ENCODE data around the gene C17orf58. TPM values are rescaled to one million over a fixed set of nuclear protein-coding genes. Genes with fewer than 3 reads are reported as not detected.
"Not testable (repeated sequence)": the region's sequence is repeated elsewhere in the genome, so short reads cannot be mapped to it uniquely, and the experiment has no call there.

C17orf58 gene
- total RNA-seq, 1 donor from 2014 or later = 8.5 TPM

DNA sequence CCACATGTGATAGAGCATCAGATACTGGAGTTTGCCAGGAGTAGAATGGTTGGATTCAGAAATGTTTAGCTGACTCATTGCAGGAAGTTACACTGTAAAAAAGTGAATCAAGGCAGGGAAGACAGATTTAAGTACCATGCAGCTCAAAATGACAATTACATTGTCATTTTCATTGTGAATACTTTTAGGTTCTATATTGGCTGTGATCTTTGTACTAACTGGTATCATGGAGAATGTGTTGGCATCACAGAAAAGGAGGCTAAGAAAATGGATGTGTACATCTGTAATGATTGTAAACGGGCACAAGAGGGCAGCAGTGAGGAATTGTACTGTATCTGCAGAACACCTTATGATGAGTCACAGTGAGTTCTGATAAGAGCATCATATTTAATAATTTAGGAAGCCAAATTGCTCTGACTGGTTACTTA, 33.1 kb downstream of the C17orf58 start:
- not testable (repeated sequence) for H3K4me1 Mint-ChIP-seq (ENCODE audit: low read depth, unreplicated experiment); H3K9me3 ChIP-seq (ENCODE audit: insufficient read depth, low read depth, low read length); H3K36me3 Mint-ChIP-seq (ENCODE audit: low read depth, unreplicated experiment); H3K27ac ChIP-seq (ENCODE audit: low read depth, low read length); H3K9me3 Mint-ChIP-seq (ENCODE audit: unreplicated experiment); H3K79me2 ChIP-seq (ENCODE audit: insufficient read depth, low read length); H3K4me2 ChIP-seq (ENCODE audit: low read length); H3K9ac ChIP-seq (ENCODE audit: low read length); H3K4me3 ChIP-seq (ENCODE audit: insufficient read depth, low read depth, low read length); H3K27me3 ChIP-seq (ENCODE audit: insufficient read depth, low read length); H4K20me1 ChIP-seq (ENCODE audit: insufficient read depth, low read length); H3K27ac Mint-ChIP-seq (ENCODE audit: unreplicated experiment); H3K4me1 ChIP-seq (ENCODE audit: insufficient read depth, low read length); H2AFZ ChIP-seq (ENCODE audit: low read depth, low read length); H3K27me3 Mint-ChIP-seq (ENCODE audit: low read depth, unreplicated experiment); FAIRE-seq
- H3K4me3 Mint-ChIP-seq (ENCODE audit: unreplicated experiment) = peak overlapping the region; percentile 11
- peaks cover 21% of the 10 kb centered on the region for H3K36me3 ChIP-seq (ENCODE audit: insufficient read depth, low read length)
- DNase-seq (ENCODE audit: low read depth) = peak; percentile 32
- TF ChIP-seq, protein P1, sequence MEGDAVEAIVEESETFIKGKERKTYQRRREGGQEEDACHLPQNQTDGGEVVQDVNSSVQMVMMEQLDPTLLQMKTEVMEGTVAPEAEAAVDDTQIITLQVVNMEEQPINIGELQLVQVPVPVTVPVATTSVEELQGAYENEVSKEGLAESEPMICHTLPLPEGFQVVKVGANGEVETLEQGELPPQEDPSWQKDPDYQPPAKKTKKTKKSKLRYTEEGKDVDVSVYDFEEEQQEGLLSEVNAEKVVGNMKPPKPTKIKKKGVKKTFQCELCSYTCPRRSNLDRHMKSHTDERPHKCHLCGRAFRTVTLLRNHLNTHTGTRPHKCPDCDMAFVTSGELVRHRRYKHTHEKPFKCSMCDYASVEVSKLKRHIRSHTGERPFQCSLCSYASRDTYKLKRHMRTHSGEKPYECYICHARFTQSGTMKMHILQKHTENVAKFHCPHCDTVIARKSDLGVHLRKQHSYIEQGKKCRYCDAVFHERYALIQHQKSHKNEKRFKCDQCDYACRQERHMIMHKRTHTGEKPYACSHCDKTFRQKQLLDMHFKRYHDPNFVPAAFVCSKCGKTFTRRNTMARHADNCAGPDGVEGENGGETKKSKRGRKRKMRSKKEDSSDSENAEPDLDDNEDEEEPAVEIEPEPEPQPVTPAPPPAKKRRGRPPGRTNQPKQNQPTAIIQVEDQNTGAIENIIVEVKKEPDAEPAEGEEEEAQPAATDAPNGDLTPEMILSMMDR (IDR thresholded peaks at IDR 0.05; ENCODE audit: insufficient read depth, low read depth, low read length) = peak; percentile 60

DNA sequence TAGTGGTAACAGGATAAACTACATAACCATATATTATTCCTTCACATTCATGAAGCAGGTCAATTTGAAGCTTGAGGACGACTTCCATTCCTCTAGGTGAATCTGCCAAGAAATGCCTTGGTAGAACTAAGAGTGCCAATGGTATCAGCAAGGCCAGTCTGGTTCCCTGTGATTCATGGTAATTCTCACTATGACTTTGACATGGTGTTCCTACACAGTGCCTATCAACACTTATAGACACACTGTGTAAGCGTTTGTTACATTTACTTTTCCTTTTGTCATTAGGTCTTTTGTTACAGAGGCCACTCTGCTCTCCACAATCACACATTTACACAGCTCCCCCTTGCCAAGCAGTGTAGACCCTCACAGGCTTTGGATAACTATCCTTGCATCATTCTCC, 34.1 kb downstream of the C17orf58 start:
- H3K4me3 Mint-ChIP-seq (ENCODE audit: unreplicated experiment) = peak overlapping the region; percentile 43
- not testable (repeated sequence) for H3K27ac ChIP-seq (ENCODE audit: low read depth, low read length); H3K4me2 ChIP-seq (ENCODE audit: low read length); H3K9ac ChIP-seq (ENCODE audit: low read length); H3K9me3 ChIP-seq (ENCODE audit: insufficient read depth, low read depth, low read length); H3K4me1 Mint-ChIP-seq (ENCODE audit: low read depth, unreplicated experiment); H3K4me1 ChIP-seq (ENCODE audit: insufficient read depth, low read length); H3K27me3 ChIP-seq (ENCODE audit: insufficient read depth, low read length); H3K9me3 Mint-ChIP-seq (ENCODE audit: unreplicated experiment); H2AFZ ChIP-seq (ENCODE audit: low read depth, low read length); H3K4me3 ChIP-seq (ENCODE audit: insufficient read depth, low read depth, low read length); H3K27me3 Mint-ChIP-seq (ENCODE audit: low read depth, unreplicated experiment); H4K20me1 ChIP-seq (ENCODE audit: insufficient read depth, low read length); FAIRE-seq; DNase-seq (ENCODE audit: low read depth); H3K36me3 Mint-ChIP-seq (ENCODE audit: low read depth, unreplicated experiment); H3K79me2 ChIP-seq (ENCODE audit: insufficient read depth, low read length)
- H3K27ac Mint-ChIP-seq (ENCODE audit: unreplicated experiment) = peak overlapping the region; percentile 22
- H3K36me3 ChIP-seq (ENCODE audit: insufficient read depth, low read length) = peaks cover 18% of the 10 kb centered on the region

DNA sequence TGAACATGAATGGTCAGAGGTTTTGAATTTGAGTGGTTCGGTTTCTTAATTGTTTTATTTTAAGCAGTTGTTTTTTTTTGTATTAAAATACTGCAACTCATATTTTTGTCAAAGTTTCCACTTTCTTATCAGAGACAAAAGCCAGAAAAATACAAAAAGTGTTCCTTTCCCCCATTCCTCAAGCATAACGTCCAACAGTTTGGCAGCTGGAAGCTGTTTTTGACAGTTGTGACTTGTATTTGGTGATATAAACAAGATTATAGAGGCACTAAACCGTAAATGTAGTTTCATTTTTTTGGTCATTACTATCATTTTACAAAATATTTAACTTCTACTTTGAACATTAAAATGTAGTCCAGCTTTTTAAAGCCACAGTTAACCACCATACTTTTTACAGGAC, 36.0 kb downstream of the C17orf58 start:
- not testable (repeated sequence) for H3K9me3 ChIP-seq (ENCODE audit: insufficient read depth, low read depth, low read length); H3K9me3 Mint-ChIP-seq (ENCODE audit: unreplicated experiment); H3K4me3 ChIP-seq (ENCODE audit: insufficient read depth, low read depth, low read length); H3K27ac Mint-ChIP-seq (ENCODE audit: unreplicated experiment); H3K27me3 ChIP-seq (ENCODE audit: insufficient read depth, low read length); H3K27me3 Mint-ChIP-seq (ENCODE audit: low read depth, unreplicated experiment); H4K20me1 ChIP-seq (ENCODE audit: insufficient read depth, low read length); H3K4me2 ChIP-seq (ENCODE audit: low read length); H3K27ac ChIP-seq (ENCODE audit: low read depth, low read length); H3K4me1 Mint-ChIP-seq (ENCODE audit: low read depth, unreplicated experiment); H3K36me3 Mint-ChIP-seq (ENCODE audit: low read depth, unreplicated experiment); H3K4me1 ChIP-seq (ENCODE audit: insufficient read depth, low read length); FAIRE-seq; H2AFZ ChIP-seq (ENCODE audit: low read depth, low read length); DNase-seq (ENCODE audit: low read depth); H3K36me3 ChIP-seq (ENCODE audit: insufficient read depth, low read length); H3K9ac ChIP-seq (ENCODE audit: low read length); H3K79me2 ChIP-seq (ENCODE audit: insufficient read depth, low read length); H3K4me3 Mint-ChIP-seq (ENCODE audit: unreplicated experiment)

DNA sequence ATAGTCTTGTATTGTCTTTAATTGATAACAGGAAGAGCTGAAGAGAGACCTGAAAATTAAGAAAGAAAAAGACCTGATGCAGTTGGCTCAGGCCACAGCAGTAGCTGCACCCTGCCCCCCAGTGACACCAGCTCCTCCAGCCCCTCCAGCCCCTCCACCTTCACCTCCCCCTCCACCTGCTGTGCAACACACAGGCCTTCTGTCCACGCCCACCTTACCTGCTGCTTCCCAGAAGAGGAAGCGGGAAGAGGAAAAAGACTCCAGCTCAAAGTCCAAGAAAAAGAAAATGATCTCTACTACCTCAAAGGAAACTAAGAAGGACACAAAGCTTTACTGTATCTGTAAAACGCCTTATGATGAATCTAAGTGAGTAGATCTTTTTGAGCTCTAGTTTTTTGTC, 36.8 kb downstream of the C17orf58 start:
- H3K27ac ChIP-seq (ENCODE audit: low read depth, low read length) = no peak overlapping the region
- no peaks in the 10 kb centered on the region for H3K9me3 ChIP-seq (ENCODE audit: insufficient read depth, low read depth, low read length)
- no peak overlapping the region for H3K4me3 ChIP-seq (ENCODE audit: insufficient read depth, low read depth, low read length)
- no peaks in the 10 kb centered on the region for H3K27me3 ChIP-seq (ENCODE audit: insufficient read depth, low read length)
- Mint-ChIP-seq H3K27ac (ENCODE audit: unreplicated experiment) (no peak overlapping the region), H3K27me3 (ENCODE audit: low read depth, unreplicated experiment) (no peaks in the 10 kb centered on the region), H3K4me3 (ENCODE audit: unreplicated experiment) (no peak overlapping the region), H3K9me3 (ENCODE audit: unreplicated experiment) (no peaks in the 10 kb centered on the region), H3K36me3 (ENCODE audit: low read depth, unreplicated experiment) (peaks cover 4% of the 10 kb centered on the region), H3K4me1 (ENCODE audit: low read depth, unreplicated experiment) (peaks cover 5% of the 10 kb centered on the region)
- FAIRE-seq (no peak), DNase-seq (ENCODE audit: low read depth) (no peak)
- H2AFZ ChIP-seq (ENCODE audit: low read depth, low read length) = no peak overlapping the region
- H3K9ac ChIP-seq (ENCODE audit: low read length) = no peak overlapping the region
- no peak for TF ChIP-seq EZH2 (IDR thresholded peaks at IDR 0.05; ENCODE audit: insufficient read depth, low read length)
- TF ChIP-seq, protein P1 (IDR thresholded peaks at IDR 0.05; ENCODE audit: insufficient read depth, low read depth, low read length) = no peak
- no peaks in the 10 kb centered on the region for H4K20me1 ChIP-seq (ENCODE audit: insufficient read depth, low read length)
- peaks cover 9% of the 10 kb centered on the region for H3K36me3 ChIP-seq (ENCODE audit: insufficient read depth, low read length)
- H3K4me1 ChIP-seq (ENCODE audit: insufficient read depth, low read length) = no peaks in the 10 kb centered on the region
- no peaks in the 10 kb centered on the region for H3K79me2 ChIP-seq (ENCODE audit: insufficient read depth, low read length)
- no peak overlapping the region for H3K4me2 ChIP-seq (ENCODE audit: low read length)
